Activated CD8-positive, alpha-beta T cell treated with anti-CD3 and anti-CD28 coated beads for 36 hours (primary cell): ENCODE measurements around the gene EGFR. TPM values are rescaled to one million over a fixed set of nuclear protein-coding genes. Genes with fewer than 3 reads are reported as not detected.

Experiments used
- ATAC-seq: fragments of 200-7000 bp; cut with Tn5 transposase; one replicate; pipeline ENCODE4 v1.10.0; 2021; ENCODE audit warnings: mild to moderate bottlenecking, moderate library complexity
- CTCF ChIA-PET: fragments of 350-600 bp; sonication (Branson Sonifier 250); formaldehyde crosslinking; loops from one replicate; lab custom pipeline; 2021; ENCODE audit warnings: antibody characterized with exemption; lab: Charles Lee
- POLR2A ChIA-PET: fragments of 350-600 bp; sonication (Branson Sonifier 250); formaldehyde crosslinking; loops from one replicate; lab custom pipeline; 2021; ENCODE audit warnings: antibody characterized with exemption; lab: Charles Lee
- DNase-seq: peaks from one replicate; pipeline ENCODE4 v3.0.0-alpha.2; 2020
- H3K27ac Mint-ChIP-seq: one replicate; pipeline ENCODE4 v1.8.0; 2021; ENCODE audit warnings: mild to moderate bottlenecking, mixed read lengths
- H3K27me3 Mint-ChIP-seq: one replicate; pipeline ENCODE4 v1.8.0; 2021; ENCODE audit warnings: mixed read lengths
- H3K36me3 Mint-ChIP-seq: one replicate; pipeline ENCODE4 v1.8.0; 2021; ENCODE audit warnings: low read depth, mixed read lengths
- H3K4me1 Mint-ChIP-seq: one replicate; pipeline ENCODE4 v1.8.0; 2021; ENCODE audit warnings: low read depth, mixed read lengths
- H3K4me3 Mint-ChIP-seq: one replicate; pipeline ENCODE4 v1.8.0; 2021; ENCODE audit warnings: mild to moderate bottlenecking, moderate library complexity, mixed read lengths
- H3K9me3 Mint-ChIP-seq: one replicate; pipeline ENCODE4 v1.8.0; 2021; ENCODE audit warnings: mixed read lengths
- intact Hi-C: fragments of 100-400 bp; cut with micrococcal nuclease; formaldehyde crosslinking; loops from one replicate; pipeline ENCODE4 v1.10.0; 2022
- total RNA-seq, 2 experiments: library from RNA; stranded (reverse); gene quantifications; one replicate each; pipeline ENCODE4 v1.2.3, GENCODE V29; 2021
- TF ChIP-seq, protein P1 (sequence below): fragments of 200-600 bp; IDR thresholded peaks from one replicate; pipeline ENCODE4 v1.8.0; 2022; ENCODE audit warnings: antibody characterized with exemption, mild to moderate bottlenecking

EGFR gene
- total RNA-seq, 2 experiments from 2014 or later, result not detected

DNA sequence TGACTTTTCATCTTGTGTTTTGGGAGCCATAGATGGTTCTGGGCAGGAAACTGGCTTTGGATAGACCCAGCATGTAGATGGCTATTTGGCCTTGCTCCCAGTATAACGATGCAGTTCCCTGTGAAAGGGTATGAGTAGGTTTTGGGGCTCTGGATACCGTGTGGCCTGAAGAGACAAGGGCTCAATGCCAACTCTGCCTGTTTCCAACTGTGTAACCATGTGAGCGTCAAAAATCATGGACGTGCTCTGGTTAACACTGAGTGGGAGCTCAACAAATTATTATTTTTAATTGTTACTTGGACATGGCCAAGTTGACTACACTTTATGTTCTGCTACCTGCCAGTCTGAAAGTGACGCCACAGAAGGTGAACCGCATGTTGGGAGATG lies 41.8 kb downstream of the EGFR start:
- H3K27me3 Mint-ChIP-seq, result peaks cover 2% of the 10 kb centered on the region
- CTCF ChIA-PET, result interaction anchor here (1.5 kb wide), 1 partner anchor 195 kb away, joined by 4 read pairs; no protein-coding TSS in a partner anchor
- no peaks in the 10 kb centered on the region for H3K36me3 Mint-ChIP-seq
- no peaks in the 10 kb centered on the region for H3K4me1 Mint-ChIP-seq
- H3K27ac Mint-ChIP-seq, result no peak overlapping the region
- no peak for DNase-seq
- intact Hi-C loops, result no loop called here
- H3K4me3 Mint-ChIP-seq, result no peak overlapping the region
- ATAC-seq, result no peak
- TF ChIP-seq, protein P1, sequence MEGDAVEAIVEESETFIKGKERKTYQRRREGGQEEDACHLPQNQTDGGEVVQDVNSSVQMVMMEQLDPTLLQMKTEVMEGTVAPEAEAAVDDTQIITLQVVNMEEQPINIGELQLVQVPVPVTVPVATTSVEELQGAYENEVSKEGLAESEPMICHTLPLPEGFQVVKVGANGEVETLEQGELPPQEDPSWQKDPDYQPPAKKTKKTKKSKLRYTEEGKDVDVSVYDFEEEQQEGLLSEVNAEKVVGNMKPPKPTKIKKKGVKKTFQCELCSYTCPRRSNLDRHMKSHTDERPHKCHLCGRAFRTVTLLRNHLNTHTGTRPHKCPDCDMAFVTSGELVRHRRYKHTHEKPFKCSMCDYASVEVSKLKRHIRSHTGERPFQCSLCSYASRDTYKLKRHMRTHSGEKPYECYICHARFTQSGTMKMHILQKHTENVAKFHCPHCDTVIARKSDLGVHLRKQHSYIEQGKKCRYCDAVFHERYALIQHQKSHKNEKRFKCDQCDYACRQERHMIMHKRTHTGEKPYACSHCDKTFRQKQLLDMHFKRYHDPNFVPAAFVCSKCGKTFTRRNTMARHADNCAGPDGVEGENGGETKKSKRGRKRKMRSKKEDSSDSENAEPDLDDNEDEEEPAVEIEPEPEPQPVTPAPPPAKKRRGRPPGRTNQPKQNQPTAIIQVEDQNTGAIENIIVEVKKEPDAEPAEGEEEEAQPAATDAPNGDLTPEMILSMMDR, result no peak
- no peaks in the 10 kb centered on the region for H3K9me3 Mint-ChIP-seq
- POLR2A ChIA-PET, result no interaction called here

DNA sequence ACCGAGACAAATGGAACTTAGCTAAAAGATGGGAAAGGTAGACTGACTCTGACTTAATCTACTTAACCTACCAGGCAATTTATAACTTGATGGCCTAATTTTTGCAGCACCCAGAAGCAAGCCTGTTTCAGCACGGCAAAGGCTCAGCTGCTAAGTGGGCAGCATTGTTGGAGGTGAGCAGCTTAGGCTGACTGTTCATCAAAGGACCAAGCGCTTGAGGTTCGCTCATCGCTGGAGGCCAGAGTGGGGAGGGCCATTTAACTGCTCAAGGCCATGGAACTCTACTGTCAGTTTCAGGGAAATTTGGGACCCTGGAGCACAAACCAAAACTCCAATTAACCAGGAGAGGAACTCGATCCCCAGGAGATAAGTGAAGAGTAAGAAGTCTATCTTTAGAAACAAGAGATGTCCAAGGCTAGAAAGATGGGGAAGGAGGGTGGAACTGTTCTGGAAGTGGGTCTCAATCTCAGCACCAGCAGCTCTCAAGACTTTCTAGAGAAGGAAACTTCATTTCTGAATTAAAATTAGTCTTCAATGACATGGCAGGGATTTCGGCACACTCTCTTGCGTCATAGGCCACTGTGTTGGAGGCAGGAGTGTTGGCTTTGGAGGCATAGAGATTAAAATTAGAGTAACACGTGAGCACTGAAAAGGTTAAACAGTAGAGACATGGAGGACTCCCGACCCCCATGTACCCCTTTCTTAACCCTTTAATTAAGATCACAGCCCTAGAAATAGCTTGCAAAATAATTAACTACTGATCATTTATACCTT lies 43.1 kb downstream of the EGFR start:
- no peaks in the 10 kb centered on the region for H3K36me3 Mint-ChIP-seq
- ChIA-PET POLR2A (no interaction called here), CTCF (interaction anchor here (1.5 kb wide), 1 partner anchor 194 kb away, joined by 4 read pairs; no protein-coding TSS in a partner anchor)
- no peak overlapping the region for H3K4me3 Mint-ChIP-seq
- H3K27me3 Mint-ChIP-seq, result peaks cover 2% of the 10 kb centered on the region
- DNase-seq, result no peak
- TF ChIP-seq, protein P1, result no peak
- ATAC-seq, result no peak
- intact Hi-C loops, result no loop called here
- H3K9me3 Mint-ChIP-seq, result no peaks in the 10 kb centered on the region
- H3K27ac Mint-ChIP-seq, result no peak overlapping the region
- no peaks in the 10 kb centered on the region for H3K4me1 Mint-ChIP-seq

DNA sequence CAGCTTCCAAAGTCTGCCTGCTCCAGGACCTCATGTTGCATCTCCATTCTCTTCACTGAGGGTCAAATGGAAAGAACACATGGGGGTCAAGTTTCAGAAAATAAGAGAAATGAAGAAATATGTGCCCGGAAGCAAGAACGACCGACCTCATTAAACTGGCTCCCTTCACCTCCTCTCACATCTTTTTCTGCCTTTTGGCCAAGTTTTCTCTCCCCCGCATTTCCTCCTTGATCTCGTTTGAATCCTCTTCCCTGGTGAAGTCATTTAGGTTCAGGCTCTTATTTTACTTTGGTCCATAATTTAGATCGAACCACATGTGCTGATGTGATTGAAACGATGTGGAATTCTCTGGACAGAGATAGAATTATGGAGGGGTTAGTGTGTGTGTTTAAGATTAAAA lies 44.2 kb downstream of the EGFR start:
- TF ChIP-seq, protein P1, result no peak
- no peak for ATAC-seq
- no peak for DNase-seq
- Mint-ChIP-seq H3K4me1 (no peaks in the 10 kb centered on the region), H3K4me3 (no peak overlapping the region), H3K36me3 (no peaks in the 10 kb centered on the region), H3K9me3 (no peaks in the 10 kb centered on the region), H3K27ac (no peak overlapping the region), H3K27me3 (peaks cover 3% of the 10 kb centered on the region)
- intact Hi-C loops, result no loop called here
- CTCF ChIA-PET, result no interaction called here
- POLR2A ChIA-PET, result no interaction called here

- TF ChIP-seq, protein P1, result no peak
- ATAC-seq (no peak), DNase-seq (no peak)
- Mint-ChIP-seq H3K4me1 (no peaks in the 10 kb centered on the region), H3K27ac (no peak overlapping the region), H3K27me3 (peaks cover 5% of the 10 kb centered on the region), H3K4me3 (no peak overlapping the region), H3K9me3 (no peaks in the 10 kb centered on the region), H3K36me3 (no peaks in the 10 kb centered on the region)
- intact Hi-C loops, result no loop called here
- POLR2A ChIA-PET, result no interaction called here
- CTCF ChIA-PET, result no interaction called here
These were observed 44.8 kb downstream of the EGFR start for GRCh38 chr7:55063633-55064032.

- DNase-seq (no peak), ATAC-seq (no peak)
- Mint-ChIP-seq H3K4me3 (no peak overlapping the region), H3K9me3 (no peaks in the 10 kb centered on the region), H3K36me3 (no peaks in the 10 kb centered on the region), H3K27ac (no peak overlapping the region), H3K27me3 (peaks cover 8% of the 10 kb centered on the region), H3K4me1 (no peaks in the 10 kb centered on the region)
- TF ChIP-seq, protein P1, result no peak
- ChIA-PET POLR2A (interaction anchor here (0.6 kb wide), 2 partner anchors 34 to 1824 kb away, joined by 3 read pairs; no protein-coding TSS in a partner anchor), CTCF (no interaction called here)
- intact Hi-C loops, result no loop called here
These were observed 46.3 kb downstream of the EGFR start for GRCh38 chr7:55065079-55065478.
